GM19468 (cell line): Measurements from ENCODE around the gene ELANE.
"Not testable (repeated sequence)": the region's sequence is repeated elsewhere in the genome, so short reads cannot be mapped to it uniquely, and the experiment has no call there.

ENCODE experiments used
- ATAC-seq: cut with Tn5 transposase; IDR thresholded peaks from one replicate; pipeline ENCODE4 v1.9.1; 2021; ENCODE audit warnings: mild to moderate bottlenecking, moderate library complexity, moderate number of reproducible peaks; ENCODE audit not compliant: unreplicated experiment; ENCODE audit errors: extremely low read depth

Gene ELANE

DNA sequence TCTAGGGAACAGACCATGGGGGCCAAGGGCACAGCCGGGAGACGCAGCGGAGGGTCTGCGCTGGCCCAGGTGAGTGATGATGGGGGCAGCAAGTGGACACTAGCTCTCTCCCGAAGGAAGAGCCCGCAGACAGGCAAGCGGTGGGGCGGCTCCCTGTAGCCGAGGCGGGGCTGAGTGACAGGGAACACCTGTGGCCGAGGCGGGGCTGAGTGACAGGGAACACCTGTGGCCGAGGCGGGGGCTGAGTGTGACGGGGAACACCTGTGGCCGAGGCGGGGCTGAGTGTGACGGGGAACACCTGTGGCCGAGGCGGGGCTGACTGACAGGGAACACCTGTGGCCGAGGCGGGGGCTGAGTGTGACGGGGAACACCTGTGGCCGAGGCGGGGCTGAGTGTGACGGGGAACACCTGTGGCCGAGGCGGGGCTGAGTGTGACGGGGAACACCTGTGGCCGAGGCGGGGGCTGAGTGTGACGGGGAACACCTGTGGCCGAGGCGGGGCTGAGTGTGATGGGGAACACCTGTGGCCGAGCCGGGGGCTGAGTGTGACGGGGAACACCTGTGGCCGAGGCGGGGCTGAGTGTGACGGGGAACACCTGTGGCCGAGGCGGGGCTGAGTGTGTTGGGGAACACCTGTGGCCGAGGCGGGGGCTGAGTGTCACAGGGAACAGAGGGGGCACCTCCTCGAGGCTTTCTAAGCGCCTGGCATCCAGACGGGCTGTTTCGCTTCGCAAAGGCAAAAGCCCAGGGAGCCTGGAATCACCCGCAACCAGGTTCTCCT is 39.5 kb downstream of the ELANE start:
- not testable (repeated sequence) for ATAC-seq

DNA sequence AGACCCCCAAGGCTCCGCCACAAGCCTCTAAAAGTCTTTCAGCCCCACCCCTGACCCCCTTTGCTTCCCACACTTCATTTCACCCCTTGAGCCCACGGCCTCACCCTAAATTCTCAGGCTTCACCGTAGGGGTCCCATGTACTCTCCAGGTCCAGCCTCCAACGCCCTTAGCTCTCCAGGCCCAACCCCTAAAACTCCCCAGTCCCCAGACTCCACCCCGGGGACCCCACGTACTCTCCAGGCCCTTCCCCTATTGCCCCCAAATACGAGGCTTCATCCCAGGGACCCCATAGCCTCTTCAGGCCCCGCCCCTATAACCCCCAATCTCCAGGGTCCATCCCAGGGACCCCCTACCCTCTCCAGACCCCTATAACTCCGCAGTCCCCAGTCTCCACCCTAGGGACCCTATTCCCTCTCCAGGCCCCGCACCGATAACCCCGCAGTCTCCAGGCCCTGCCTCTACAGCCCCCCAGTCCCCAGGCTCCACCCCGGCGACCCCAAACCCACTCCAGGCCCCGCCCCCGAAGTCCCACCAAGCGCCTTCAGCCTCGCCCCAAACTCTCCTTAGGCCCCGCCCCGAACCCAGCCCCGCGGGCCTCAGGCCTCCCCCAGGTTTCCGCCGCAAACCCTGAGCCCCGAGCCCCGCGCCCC is 40.3 kb downstream of the ELANE start:
- ATAC-seq = no peak

DNA sequence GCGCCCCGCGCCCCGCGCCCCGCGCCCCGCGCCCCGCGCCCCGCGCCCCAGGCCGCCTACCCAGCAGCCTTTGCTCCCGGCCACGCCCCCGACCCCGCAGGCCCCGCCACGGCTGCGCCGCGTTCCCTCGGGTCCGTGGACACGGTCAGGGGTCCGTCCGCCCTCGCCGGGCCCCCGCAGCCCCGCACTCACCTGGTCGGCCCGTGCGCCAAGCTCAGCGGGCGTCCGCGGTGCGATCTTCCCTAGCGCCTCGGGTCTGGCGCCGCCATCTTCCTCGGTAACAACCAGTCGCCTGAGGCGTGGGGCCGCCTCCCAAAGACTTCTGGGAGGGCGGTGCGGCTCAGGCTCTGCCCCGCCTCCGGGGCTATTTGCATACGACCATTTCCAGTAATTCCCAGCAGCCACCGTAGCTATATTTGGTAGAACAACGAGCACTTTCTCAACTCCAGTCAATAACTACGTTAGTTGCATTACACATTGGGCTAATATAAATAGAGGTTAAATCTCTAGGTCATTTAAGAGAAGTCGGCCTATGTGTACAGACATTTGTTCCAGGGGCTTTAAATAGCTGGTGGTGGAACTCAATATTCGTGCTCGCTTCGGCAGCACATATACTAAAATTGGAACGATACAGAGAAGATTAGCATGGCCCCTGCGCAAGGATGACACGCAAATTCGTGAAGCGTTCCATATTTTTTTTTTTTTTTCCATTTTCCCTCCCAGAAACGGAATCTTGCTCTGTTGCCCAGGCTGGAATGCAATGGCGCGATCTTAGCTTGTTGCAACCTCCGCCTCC is 41.0 kb downstream of the ELANE start, which contains the start of the genes MED16 and RNU6-9:
Gene MED16 (minus strand): TSS at position 294 of the 796 bp plus-strand sequence. CDS start 2,056 bp downstream, outside the sequence.
Gene RNU6-9 (plus strand): TSS at position 591 of the 796 bp plus-strand sequence.
- ATAC-seq = peak; percentile 48

DNA sequence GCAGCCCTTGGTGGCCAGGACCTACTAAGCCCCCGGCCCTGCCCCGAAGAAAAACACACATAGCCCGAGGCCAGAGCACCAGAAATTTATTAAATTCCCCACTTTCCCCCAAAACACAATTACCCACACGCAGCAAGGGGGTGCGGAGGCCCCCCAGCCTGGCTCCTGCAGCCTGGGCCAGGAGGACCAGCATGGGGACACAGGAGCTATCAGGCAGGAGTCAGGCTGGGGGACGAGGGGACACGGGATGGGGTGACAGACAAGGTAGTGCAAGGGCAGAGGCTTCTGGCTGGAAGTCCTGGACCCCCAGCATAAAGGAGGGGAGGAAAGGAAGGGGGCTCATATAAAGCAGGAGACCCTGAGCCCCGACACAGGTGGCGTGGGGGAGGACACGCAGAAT is 44.3 kb downstream of the ELANE start:
- no peak for ATAC-seq

DNA sequence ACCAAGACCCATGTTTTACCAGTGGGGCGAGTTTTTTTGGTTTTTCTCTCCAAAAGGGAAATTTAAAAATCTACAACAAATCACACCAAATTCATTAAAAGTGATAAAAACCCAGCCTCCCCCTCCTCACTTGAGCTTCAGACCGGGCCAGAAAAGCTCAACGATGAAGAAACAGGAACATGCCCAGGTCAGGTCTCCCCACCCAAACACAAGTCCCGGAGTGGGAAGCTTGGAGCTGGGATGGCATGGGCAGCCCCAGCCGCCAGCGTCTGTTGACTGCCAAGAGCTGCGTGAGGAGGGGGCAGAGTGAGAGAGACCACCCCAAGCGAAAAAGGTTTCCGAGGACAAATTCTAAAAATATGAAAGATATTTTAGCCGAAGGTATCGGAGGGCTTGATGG is 44.9 kb downstream of the ELANE start:
- no peak for ATAC-seq

DNA sequence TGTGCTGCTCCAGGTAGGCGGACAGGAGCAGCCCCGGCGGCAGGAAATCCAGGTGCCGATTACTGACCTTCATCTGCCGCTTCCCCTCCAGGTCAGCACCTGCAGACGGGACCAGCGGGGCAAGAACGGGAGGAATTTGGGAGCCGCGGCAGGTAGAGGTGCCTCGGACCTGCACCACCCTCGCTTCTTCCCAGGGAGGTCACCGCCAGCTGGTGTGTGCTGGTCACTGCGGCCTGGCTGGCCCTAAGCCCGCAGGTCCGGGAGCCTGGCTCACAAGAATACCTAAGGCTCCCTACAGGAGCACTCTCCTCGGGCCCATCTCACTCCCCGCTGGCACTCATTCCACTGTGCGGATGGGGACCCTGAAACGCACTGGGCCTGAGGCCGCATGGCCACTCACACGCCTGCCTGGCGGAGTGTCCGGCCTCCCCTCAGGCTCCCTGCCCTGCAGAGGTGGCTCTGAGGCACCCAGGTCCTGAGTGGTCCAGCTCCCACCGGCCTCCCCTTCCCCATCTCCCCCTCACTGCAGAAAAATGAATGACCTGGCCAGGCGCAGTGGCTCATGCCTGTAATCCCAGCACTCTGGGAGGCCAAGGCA is 45.4 kb downstream of the ELANE start:
- no peak for ATAC-seq

DNA sequence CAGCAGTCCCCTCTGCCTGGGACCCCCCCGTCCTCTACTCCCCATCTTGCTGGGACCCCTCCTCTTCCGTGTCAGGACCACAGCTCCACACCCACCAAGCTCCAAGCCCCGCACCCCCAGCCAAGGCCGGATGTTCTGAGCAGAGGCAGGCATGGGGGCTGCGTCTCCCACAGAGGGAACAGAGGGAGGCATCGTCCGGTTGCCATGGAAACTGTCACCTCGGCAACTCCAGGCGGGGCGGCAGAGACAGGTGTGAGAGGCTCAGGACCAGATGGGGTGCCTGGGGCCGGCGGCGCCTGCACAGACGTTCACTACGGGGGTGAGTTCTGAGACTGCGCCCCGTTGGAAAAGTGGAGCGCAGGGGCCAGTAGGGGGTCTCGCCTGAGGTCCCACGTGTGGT is 46.6 kb downstream of the ELANE start:
- no peak for ATAC-seq

DNA sequence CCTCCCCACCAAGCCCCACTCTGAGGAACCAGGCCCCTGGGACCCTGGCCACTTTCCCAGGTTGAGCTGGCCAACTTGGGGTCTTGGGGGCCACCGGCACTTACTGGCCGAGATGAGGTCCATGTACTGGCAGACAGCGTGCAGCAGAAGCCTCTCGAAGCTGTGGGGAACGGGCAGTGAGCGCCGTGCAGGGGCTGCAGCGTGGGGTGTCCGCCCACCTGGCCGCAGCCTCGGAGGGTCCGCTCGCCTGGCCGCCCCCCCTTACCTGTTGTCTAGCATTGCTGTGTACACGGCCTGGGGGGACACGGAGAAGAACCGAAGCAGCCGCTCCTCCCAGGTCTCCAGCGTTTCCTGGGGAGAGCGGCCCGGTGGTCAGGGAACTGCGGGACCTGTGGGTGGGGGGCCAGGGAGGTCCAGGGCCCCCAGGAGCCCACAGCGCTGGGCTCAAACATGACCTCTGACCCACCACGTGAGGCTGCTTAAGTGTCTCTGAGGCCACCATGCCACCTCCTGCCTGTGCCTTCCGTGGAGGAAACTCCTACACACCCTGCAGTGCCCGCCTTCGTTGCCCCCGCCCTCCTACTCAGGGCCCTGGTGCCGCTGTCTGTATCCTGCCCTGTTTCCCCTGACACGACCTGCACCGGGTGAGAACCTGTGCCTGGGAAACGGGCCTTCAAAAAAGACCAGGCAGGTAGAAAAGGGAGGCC is 47.4 kb downstream of the ELANE start:
- no peak for ATAC-seq

DNA sequence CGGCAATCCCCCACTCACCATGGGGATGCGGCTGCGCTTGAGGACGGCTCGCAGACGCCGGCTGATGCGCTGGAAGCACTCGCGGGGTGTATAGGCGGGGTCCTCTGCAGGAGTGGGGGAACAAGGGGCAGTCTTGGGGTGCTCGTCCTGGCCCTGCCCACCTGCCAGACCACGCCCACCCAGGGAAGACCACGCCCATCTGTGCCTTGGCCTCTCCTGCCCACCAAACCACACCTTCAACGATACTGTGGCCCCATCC is 47.9 kb downstream of the ELANE start:
- no peak for ATAC-seq

DNA sequence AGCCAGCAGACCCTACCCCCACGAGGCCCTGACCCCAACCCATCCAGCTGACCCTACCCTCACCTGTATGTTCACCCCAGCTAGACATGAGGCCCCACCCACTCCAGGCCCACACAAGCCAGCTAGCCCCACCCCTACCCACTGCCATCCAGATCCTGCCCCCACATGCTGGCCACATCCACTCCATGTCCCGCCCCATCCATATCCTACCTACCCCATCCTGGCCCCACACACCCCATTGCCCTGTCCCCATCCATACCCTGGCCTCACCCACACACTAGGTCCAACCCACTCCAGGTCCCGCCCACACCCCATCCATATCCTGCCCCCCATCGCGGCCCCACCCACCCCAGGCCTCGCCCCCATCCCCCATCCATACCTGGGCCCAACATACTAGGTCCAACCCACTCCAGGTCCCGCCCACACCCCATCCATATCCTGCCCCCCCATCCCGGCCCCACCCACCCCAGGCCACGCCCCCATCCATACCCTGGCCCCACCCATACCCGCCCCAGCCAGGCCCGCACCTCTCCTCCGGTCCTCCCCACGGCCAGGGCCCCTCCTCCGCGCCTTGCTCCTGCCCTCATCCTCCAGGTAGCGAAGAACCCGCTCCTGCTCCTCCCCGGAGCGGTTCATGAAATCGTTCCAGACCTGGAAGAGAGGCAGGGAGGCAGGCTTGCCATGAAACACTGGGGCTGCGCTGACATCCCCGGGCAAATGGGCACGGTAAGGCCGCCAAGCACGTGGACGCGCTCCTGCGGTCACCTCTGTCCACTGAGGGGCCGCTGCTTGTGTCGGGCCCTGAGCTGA is 48.4 kb downstream of the ELANE start:
- ATAC-seq = no peak

DNA sequence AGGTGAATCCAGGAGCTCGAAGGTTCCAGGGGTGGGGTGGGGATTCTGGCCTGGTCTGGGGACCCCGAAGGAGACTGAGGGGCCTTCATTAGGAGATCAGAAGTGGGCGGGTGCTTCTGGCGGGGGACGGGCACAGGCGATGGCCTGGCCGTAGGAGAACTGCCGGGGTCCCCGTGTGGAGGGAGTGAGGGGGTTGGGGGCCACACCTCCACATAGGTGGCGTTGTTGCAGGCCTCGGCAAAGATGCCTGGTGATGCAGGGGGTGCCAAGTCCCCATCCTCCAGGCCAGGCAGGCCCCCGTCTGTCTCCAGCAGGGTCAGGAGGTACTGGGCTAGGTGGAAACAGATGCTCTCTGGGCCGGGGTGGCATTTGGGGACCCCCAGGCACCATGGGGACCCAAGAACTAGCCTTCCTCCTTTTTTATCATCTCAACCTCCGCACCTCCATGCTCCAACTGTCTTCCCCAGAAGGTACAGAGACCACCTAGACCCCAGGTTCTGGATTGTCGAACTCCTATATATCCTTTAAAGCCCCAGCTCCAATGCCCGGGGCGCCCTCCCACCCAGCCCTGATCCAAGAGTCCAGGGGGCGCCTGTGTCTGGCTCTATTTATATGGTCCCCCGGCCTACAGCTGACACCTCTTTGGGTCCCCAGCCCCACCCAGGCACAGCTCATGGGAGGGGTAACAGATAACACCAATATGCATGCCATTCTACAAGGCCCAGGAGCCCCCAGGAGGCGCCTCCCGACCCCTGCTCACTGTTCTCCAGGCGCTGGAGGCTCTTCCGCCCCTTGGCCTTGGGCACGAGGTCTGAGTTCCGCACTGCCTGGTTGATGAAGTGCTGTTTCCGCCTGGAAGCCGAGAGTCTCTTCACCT is 49.4 kb downstream of the ELANE start:
- ATAC-seq = no peak

DNA sequence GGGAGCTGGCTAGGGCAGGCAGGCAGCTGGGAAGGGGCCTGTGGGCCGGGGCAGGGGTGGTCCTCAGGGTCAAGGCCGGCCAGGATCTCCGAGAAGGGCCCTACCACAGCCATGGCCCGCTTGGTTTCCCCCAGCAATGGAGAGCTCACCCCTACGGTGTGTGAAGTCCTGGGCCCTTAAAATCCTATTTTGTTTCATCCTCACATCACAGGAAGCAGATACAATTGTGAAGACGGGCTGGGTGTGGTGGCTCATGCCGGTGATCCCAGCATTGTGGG is 49.9 kb downstream of the ELANE start:
- no peak for ATAC-seq

DNA sequence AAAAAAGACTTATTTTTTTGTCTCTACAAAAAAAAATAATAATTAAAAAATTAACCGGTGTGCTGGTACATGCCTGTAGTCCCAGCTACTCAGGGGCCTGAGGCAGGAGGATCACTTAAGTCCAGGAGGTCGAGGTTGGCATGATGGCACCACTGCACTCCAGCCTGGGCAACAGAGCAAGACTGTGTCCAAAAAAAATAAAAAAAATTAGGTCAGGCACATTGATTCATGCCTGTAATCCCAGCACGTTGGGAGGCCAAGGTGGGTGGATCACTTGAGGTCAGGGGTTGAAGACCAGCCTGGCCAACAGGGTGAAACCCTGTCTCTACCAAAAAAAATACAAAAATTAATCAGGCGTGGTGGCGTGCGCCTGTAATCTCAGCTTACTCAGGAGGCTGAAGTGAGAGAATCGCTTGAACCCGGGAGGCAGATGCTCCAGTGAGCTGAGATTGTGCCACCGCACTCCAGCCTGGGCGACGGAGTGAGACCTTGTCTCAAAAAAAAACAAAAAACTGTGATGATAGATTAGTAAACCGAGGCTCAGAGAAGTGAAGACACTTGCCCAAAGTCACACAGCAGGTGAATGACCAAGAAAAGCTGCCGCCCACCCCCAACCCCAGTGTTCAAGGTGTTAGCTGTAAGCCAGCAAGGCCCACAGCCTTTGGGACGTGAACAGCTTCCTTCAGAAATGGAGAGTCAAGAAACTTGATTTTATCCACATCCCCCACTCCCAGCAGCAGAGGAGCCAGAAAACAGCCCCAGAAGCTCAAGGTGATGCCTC is 50.5 kb downstream of the ELANE start:
- no peak for ATAC-seq

DNA sequence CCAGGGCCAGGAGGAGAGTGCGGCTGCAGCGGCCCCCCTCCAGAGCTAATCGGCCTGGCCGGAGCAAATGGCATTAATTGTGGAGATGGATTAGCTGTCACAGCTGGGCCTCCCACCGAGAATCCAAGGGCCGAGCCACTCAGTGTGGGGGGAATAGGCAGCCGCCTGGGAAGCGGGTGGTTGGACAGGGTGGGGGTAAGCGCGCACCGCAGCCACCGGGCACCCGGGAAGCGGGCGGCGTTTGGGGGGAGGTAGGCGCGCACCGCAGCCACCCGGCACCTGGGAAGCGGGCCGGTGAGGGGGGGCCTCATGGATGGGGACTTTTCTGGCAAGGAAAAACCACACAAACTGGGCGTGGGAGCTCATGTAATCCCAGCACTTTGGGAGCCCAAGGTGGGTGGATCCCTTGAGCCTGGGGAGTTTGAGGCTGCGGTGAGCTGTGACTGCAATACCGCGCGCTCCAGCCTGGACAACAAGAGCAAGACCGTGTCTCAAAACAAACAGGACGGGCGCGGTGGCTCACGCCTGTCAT is 51.2 kb downstream of the ELANE start:
- no peak for ATAC-seq

DNA sequence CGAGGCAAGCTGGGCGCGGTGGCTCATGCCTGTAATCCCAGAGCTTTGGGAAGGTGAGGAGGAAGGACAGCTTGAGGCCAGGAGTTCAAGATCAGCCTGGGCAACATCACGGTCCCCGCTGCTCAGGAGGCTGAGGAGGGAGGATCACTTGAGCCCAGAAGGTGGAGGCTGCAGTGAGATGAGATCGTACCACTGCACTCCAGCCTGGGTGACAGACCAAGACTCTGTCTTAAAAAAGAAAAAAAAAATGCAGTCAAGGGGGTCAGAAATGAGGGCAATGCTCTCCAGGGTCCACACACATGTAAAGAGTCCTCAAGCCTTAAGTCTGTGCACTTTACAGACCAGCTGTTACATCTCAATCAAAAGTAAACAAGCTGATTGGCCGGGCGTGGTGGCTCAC is 52.4 kb downstream of the ELANE start:
- no peak for ATAC-seq
